ENCODE data around the gene AUTS2. TPM values are rescaled to one million over a fixed set of nuclear protein-coding genes. Genes with fewer than 3 reads are reported as not detected.

Gene AUTS2
- total RNA-seq, 1 experiment from 2014 or later: 4.6 TPM

DNA sequence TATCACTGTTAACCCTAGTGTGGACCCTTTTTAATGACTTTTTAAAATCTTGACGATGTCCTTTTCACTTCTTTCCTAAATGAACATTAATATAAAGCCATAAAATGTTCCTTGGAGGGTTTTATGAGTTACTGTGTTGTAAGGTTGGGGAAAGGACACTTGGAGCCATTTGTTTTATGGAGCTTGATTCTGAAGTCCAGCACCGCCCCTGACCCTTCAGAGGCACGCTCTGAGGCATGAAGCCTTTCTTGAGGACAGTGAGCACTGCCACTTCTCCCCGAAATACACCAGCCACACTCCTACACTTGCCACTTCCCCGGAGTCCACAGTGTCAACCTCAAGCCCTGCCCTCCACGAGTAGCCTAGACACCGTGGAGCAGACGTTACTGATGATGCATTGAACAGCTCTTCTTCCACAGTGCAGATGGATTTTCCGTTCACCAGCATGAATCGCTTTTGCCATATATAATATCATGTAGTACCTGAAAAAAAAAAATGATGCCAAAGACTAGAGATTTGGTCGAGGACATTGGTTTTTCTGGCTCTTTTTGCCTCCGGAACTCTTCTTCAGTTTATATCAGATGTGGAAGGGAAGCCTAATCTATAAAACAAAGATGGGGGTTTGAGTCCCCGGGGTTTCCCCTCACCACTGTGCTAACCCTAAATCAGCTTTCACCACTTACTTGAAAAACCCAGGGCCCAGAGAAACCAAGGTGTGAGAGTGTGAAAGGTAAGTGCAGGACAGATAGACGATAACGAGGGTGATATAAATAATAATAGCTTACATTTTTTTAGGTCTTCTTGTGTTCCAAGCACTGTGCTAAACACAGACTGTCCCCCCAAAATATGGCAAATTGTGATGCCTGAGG, 881.1 kb downstream of the AUTS2 start:
- DNase-seq (ENCODE audit: low read depth): no peak

DNA sequence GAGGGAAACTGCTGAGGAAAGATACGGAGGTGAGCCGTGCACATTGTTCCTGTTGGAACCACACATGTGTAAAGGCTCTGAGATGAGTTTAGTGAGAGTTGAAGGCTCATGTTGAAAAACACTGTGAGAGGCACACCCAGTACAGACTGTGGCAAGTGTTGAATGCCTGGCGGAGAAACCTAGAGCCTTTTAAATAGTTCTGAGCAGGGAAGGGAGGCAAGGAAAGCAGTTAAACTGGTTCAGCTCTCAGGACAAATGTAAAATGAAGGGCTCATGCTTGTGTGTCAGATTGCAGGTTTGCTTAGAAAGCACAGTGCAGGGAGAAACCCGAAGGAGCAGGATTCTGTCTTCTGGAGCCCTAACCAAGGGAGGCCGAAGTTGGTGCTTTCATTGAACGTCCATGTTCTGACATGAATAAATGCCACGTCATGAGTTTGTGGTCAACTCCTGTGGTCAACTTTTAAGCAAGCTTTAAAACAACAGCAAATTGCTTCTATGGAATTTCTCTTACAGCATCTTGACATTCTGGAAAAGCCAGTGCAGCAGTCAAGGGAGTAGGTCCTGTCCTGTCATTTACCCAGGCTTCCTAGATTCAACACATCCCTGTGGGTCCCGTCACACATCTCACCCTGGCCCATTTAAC, 882.8 kb downstream of the AUTS2 start:
- peak; percentile 56 for DNase-seq (ENCODE audit: low read depth)

- no peak for DNase-seq (ENCODE audit: low read depth)
These were observed 883.4 kb downstream of the AUTS2 start for GRCh38 chr7:70481570-70482123.

- no peak for DNase-seq (ENCODE audit: low read depth)
These were observed 886.0 kb downstream of the AUTS2 start for GRCh38 chr7:70484255-70484654.

DNA sequence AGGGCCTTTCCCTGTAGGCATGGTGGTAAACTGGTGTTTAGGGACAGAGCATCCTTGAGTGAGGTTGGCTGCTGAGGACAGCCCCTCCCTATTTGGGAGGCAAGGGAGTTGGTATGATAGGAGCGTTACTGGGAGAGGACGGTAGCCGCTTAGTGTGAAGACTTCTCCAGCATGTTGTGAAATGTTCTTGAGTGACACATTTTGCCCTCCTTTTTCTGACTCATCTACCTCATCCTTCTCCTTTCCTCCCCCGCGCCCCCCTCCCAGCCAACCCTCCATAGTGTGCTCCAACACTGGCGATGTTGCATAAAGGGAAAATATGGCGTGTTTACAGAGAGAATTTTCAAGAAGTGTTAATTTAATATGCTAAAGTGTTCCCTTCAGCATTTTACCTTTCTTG, 888.7 kb downstream of the AUTS2 start:
- DNase-seq (ENCODE audit: low read depth): peak; percentile 7

DNA sequence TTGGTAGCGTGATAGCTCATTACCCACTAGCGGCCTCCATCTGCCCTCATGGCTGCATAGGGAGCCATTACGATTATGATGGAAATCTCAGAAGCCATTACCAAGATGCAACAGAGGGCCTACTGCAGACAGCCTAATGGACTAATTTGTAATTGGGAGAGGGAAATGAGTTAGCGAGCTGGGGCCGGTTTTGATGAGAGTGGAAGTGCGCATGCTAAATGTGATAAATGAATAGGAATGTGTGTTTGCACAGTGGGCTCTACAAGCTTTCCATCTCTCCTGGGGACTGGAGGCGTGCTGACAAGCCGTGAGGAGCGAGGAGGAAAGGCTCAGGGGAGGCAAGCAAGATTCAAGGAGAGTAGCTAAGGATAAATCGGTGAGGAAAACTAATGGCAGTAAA, 889.2 kb downstream of the AUTS2 start:
- DNase-seq (ENCODE audit: low read depth): no peak

GRCh38 chr7:70487886-70488285, 889.6 kb downstream of the AUTS2 start:
- DNase-seq (ENCODE audit: low read depth): no peak

DNA sequence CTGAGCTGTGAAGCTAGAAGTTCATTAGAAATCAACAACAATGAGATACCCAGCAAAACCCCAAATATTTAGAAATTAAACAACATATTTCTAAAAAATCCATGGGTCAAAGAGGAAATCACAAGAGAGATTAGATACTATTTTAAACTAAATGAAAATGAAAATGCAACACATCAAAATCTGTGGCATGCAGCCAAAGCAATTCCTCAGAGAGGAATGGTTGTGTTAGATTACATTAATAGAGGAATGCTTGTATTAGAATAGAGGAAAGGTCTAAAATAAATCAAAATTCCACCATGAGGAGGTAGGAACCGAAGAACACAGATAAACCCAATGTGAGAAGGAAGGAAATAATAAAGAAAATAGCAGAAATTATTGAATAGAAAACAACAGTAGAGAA, 891.5 kb downstream of the AUTS2 start:
- no peak for DNase-seq (ENCODE audit: low read depth)

GRCh38 chr7:70492625-70493024, 894.4 kb downstream of the AUTS2 start:
- DNase-seq (ENCODE audit: low read depth): no peak

DNA sequence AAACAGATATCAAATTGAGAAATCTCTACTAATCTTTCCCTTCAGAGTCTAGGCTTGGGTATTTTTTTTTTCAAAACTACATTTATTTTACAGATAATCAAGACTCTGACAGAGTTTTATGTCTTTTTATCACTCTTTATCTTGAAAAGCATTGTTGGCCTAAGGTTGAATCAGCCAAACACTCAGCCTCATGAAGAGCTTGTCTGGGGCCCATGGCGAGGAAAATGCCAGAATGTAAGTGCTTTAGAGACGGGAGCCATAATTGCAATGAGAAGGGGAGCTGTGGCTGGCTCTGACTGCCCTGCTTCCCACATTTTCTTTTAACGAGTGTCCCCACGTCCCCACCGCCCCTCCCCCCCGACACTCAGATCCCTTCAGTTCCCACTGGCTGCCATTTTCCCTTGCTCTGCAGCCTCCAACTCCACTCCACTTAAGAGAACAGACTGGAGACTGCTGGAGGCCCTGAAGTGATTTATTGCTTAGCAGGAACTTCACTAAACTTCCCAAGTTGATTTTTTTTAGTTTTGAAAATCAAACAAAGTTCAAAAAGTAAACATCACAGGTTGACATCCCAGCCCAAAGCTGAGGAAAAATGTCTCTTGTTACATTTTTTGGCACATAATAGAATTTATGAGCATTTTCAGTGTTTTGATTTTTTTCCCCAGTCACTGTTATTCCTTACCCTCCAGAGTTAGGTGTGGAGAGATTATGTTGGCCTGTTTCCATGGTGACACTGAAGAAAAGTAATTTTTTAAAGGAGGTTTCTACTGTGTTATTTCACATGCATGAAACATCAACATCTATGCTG, 896.2 kb downstream of the AUTS2 start:
- no peak for DNase-seq (ENCODE audit: low read depth)

DNA sequence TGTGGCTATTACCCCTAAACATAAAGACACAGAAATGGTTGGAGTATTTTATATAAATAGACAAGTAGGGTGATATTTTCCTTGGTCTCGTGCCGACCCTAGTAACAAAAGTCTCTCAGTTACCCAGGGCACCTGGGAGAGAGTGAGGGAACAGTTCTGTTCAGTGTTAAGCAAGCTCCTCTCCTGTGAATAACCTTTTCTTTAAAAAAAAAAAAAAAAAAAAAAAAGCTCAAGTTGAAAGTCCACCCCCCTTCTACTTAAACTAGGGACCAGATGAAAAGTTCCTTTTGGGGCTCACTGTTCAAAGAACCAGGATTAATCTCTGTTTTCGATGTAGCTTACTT, 896.7 kb downstream of the AUTS2 start:
- no peak for DNase-seq (ENCODE audit: low read depth)

DNA sequence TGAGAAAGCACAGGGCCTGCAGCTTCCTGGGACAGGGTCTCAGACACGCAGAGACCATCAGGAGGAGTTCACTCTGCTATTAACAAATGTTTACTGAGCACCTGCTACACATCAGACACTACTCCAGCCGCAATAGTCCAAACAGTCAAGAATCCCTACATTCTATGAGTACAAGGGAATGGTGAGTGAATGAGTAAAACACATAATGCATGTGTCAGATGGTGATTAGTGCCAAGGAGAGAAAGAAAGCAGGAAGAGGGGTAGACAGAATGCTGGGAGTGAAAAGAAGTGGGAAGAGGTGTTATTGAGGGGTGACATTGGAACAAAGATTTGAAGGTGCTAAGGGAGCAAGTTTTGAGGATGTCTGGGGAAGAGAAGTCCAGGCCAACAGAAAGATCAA, 899.5 kb downstream of the AUTS2 start:
- no peak for DNase-seq (ENCODE audit: low read depth)

DNA sequence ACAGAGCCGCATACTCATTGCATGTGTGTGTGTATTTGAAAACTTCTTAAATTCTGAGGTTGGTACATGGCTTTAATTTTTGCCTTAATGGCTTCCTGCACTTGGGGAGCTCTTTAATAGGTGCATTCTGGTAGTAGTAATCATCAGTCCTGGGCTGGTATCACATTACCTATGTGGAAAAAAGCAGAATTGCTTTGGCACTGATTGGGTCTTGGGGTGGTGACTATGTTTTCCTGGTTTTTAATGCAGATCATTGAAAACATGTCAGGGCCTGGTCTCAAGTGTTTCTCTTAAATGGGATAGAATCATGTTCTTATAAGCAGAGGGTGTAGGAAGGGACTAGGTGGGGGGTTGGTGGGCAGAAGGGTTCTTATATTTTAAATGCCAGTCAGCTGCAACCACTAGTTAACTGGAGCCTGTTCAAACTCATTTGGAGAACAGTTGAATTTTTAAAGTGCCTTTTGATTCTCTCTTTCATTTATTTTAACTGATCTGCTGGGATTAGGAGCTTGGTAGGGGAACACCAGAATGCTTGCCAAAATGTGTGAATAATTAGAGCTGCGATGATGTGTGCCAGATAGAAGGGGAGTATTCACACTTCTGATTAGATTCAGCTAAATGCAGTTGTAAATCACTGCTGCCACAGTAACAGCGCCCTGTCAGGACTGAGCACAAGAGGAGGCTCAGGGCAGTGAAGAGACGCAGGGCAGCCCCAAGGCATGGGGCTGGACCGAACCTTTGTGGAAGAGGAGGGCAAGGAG, 900.1 kb downstream of the AUTS2 start:
- no peak for DNase-seq (ENCODE audit: low read depth)

GRCh38 chr7:70500261-70500660, 902.0 kb downstream of the AUTS2 start:
- DNase-seq (ENCODE audit: low read depth): no peak

DNA sequence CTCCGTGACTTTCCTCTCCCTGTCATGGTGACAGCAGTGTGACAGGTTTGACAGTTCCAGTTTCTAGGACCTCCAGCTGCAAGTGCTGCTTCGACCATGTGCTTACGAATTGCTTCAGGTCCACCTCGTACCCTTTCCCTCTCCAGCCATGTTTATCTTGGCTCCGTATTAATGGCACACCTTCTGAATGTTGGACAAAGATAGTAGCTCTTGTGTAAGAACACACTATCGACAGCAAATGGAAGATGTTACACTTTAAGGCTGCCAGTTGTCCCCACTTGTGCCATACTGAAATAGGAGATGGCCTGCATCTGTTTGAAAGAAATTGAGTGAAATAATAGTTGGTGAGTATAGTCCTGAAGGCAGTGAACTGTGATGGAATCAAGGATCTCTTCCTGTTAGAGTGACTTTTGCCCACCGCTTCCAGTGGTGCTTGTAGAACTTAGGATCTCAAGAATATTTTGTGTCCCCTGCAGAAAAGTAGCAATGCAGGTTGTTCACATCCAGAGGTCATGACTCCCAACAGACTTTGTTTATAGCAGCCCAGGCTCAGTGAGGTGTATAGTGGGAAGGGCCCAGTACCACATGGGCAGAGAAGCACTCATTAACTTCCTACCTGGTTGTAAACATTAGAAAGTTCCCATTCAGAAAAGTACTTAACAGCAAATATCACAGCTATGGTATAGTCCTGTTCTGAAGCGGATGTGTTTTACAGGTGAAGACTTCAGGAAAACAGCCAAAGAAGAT, 904.0 kb downstream of the AUTS2 start:
- no peak for DNase-seq (ENCODE audit: low read depth)

- no peak for DNase-seq (ENCODE audit: low read depth)
These were observed 906.0 kb downstream of the AUTS2 start for GRCh38 chr7:70504254-70504653.

- no peak for DNase-seq (ENCODE audit: low read depth)
These were observed 907.2 kb downstream of the AUTS2 start for GRCh38 chr7:70505468-70505867.

DNA sequence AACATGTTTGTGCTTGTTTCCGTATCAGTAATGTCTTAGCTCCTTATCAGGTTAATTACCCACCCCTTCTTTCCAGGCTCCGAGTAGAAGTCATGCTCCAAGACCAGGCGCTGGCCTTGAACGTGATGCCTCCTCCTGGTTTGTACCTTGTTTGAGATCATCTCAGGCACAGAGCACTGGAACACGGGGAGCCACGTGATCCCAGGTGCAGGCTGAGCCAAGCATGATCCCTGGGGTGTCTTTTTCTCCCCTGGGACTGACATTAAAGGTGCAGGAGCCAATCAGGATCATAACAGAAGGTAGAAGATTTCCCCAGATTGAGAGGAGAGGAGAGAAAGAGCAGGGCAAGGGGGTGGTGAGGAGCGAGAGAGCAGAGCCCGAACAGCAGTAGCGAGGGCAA, 907.6 kb downstream of the AUTS2 start:
- no peak for DNase-seq (ENCODE audit: low read depth)

DNA sequence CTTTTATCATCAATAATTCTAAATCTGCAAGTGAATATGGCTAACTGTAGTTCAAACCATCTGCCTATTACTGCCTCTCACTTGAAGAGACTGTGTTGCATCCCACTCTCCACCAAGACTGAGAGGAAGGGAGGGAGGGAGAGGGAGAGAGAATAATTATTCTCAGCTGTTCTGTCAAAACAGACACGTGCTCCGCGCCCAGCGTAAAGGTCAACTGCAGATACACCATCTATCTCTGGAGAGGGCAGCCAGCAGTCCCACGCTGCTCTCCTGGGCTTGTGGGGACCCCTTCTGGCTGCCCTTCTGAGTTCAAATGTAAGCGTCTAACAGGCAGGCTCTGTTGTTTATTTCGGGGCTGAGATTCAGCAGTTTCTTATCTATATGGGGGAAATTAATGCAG, 908.2 kb downstream of the AUTS2 start:
- DNase-seq (ENCODE audit: low read depth): peak; percentile 9

- no peak for DNase-seq (ENCODE audit: low read depth)
These were observed 913.9 kb downstream of the AUTS2 start for GRCh38 chr7:70512144-70512543.

All from HT1080 (cell line).